SK-N-MC (cell line): ENCODE data around the gene PDCL3.

Experiments used
- EZH2 ChIP-seq: fragments of 200-600 bp; sonication (generic); IDR thresholded peaks from one replicate; pipeline ENCODE4 v1.6.1; 2017; ENCODE audit warnings: antibody characterized with exemption
- POLR2AphosphoS5 ChIP-seq: IDR thresholded peaks from 2 replicates; pipeline ENCODE4 v1.6.1; 2012; ENCODE audit warnings: mild to moderate bottlenecking, low read depth, low read length, borderline replicate concordance

DNA sequence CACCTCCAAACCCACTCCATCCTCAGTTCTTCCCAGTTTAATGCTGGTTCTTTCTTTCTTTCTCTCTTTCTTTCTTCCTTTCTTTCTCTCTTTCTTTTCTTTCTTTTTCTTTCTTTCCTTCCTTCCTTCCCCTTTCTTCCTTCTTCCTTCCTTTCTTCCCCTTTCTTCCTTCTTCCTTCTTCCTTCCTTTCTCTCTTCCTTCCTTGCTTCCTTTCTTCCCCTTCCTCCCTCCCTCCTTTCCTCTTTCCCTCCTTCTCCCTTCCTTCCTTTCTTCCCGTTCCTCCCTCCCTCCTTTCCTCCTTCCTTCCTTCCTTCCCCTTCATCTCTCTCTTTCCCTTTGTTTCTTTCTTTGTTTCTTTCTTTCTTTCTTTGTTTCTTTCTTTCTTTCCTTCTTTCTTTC, 50.9 kb downstream of the PDCL3 start:
- TF ChIP-seq POLR2AphosphoS5 (no peak), EZH2 (no peak)
